Cerebellar nuclear complex (tissue), 1 donor: ENCODE measurements around the gene BTBD16.

Source experiments
- DNase-seq, 2 experiments: peaks; one replicate each; lab custom pipeline; 2025; lab: John Stamatoyannopoulos, UW

Gene BTBD16

GRCh38 chr10:122273966-122274545, 3.0 kb downstream of the BTBD16 start:
- no peak for DNase-seq

- no peak for DNase-seq
These were observed 5.6 kb downstream of the BTBD16 start for GRCh38 chr10:122276611-122277208.

- no peak for DNase-seq
These were observed 6.5 kb downstream of the BTBD16 start for GRCh38 chr10:122277526-122278136.

DNA sequence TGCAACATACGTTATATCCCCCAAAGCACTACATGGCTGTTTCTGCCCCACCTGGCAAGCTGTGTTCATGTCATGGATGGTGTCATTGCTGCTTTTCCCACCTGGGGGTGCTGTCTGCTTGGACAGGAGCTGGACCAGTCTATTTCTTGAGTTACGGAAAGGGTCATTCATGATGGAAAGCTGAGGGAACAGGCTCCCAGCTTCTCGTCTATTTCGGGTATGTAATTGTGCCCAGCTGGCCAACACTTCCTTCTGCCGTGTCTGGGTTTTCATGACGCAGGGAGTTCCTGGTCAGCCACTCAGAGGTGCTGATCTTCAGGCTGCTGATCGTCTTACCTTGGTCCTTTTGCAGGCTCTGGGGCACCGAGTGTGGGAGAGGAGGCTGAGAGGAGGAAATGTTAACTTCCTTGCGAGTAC, 8.6 kb downstream of the BTBD16 start:
- no peak for DNase-seq

DNA sequence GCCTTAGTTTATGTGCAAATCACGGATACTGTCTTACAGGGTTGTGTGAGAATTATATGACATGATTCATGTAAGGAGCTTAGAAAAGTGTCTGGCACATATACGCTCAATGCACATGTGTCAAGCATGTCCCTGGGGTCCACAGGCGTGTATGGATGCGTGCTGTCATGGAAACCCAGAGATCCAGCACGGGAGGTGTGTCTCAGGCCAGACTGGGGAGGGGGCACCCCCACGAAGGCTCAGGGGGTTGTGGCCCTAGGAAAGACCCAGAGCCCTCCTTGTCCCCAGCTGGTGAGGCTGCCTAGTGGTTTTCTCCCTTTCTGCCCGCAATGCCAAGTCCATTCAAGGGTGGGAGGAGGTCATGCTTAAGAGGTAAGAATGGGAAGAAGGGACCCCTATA, 9.1 kb downstream of the BTBD16 start:
- DNase-seq = no peak

DNA sequence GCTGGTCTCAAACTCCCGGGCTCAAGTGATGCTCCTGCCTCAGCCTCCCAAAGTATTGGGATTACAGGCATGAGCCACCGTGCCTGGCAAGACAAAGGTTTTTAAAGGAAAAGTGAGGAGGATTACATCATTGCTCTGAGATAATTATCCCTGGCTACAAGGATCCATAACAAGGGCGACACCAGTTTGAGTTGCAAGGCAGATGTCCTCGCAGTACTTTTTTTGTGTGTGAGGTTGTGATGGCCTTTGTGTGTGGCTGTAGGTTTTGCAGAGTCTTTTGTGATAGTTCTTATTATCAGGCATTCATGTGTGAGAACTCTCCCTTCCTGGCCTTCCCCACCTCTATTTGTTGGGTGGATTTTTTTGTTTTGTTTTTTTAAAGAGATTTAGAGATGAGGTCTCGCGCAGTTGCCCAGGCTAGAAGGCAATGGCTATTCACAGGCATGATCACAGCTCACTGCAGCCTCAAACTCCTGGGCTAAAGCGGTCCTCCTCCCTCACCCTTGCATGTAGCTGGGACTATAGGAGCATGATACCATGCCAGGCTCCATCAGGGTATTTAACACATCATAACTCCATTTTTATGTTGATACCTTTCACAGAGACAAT, 10.0 kb downstream of the BTBD16 start:
- DNase-seq = no peak

GRCh38 chr10:122281751-122282150, 10.7 kb downstream of the BTBD16 start:
- DNase-seq = no peak

GRCh38 chr10:122282253-122282671, 11.2 kb downstream of the BTBD16 start:
- no peak for DNase-seq

- DNase-seq = no peak
These were observed 11.8 kb downstream of the BTBD16 start for GRCh38 chr10:122282909-122283308.

DNA sequence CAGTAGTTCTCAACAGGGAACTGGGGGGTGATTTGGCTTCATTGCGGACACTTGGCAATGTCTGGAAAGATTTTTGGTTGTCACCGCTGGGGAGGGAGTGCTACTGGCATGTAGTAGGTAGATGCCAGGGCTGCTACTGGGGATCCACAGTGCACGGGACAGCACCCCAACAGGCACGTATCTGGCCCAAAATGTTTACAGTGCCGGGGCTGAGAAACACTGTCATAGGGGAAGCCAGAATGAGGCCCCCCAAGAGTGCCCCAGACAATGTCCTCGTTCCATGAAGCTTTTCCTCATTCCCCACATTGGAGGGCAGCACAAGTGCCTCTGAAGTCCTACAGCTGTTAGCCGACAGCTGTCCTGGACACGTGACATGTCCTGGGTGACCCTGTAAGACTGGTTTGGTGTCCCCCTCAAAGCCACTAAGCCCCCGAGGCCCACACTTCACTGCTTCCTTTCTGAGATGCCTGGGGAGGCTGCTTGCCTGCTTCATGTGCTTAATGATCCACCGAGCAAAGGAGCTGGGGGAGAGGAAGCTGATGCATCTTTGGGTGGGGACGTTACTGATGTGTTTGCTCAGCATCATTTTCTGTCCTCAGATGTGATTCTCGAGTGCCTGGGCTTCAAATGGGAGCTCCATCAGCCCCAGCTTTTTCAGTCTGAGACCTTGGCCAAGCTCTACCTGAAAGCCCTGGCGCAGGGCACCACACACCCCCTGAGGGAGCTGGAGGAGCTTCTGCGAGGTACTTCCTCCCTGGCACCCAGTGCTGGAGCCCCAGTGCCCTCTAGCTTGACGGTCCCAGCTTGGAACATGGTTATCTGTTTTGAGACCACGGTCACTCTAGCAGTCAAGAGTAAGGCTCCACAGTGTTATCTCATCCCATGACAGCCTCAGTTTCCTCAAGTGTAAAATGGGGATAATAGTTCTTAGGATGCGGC, 14.7 kb downstream of the BTBD16 start:
- no peak for DNase-seq

DNA sequence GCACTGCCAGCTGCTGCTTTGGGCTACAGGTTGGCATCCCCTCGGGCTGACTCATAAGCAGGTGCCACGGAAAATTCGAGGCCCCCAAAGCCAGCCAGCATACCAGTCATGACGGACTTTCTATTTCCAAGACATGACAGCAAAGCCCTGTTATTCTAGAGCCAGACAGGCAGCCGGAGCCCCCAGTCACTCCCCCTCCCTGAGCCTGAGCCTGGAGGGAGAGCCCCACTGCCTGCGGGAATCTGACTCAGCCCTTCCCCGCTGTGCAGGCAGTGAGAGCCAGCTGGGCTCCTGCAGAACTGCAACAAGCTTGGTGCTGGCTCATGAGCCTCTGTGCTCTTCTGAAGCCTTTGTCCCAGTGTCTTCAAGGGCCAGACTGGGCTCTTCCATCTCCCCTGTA, 15.8 kb downstream of the BTBD16 start:
- DNase-seq = no peak

GRCh38 chr10:122287570-122287969, 16.5 kb downstream of the BTBD16 start:
- no peak for DNase-seq

GRCh38 chr10:122288262-122288661, 17.2 kb downstream of the BTBD16 start:
- no peak for DNase-seq

DNA sequence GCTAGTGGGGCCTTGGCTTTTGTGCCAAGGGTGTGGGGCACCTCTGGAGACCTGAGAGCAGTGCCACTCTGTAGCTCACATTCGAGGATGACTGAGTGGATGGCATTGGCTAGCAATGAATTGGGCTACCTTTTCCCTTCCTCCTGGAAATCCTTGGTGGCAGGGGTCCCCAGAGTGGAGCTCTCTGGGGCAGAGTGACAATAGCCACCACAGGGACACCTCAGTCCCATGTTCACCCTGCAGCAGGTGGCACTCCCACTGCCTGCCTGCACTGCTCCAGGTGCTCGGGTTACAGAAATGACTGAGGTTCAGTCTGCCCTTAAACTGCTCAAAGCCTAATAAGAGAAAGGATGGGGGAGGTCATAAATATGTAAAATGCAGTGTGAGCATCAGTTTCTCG, 17.8 kb downstream of the BTBD16 start:
- DNase-seq = no peak

- DNase-seq = no peak
These were observed 19.2 kb downstream of the BTBD16 start for GRCh38 chr10:122290334-122290733.

DNA sequence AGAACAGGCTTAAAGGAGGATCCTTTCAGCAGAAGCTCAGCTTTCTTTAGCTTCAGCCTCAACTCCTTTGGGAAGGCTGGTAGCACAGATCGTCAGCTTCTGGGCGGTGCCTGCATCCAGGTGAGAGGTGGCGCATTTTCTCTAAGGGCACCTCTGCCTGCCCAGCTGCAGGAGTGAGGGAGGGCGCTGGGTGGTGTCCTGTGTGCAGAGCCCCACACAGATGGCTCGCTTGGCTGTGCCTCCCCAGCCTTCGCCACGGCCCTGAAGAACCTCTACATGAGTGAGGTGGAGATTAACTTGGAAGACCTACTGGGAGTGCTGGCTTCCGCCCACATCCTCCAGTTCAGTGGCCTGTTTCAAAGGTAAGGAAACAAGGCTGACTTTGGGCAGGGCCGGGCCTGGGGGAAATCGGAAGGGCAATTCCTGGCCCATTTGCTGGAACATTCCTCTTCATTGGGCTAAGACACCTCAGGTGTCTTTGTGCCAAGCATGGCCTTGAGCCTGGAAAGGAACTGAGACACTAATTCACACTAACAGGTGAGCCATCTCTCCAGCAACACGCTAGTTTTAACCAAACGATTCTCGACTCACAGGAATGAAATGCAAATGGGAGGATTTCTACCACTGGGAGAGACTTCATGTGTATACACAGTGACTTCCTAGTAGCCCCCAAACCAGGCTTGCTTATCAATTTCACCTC, 19.9 kb downstream of the BTBD16 start:
- no peak for DNase-seq

DNA sequence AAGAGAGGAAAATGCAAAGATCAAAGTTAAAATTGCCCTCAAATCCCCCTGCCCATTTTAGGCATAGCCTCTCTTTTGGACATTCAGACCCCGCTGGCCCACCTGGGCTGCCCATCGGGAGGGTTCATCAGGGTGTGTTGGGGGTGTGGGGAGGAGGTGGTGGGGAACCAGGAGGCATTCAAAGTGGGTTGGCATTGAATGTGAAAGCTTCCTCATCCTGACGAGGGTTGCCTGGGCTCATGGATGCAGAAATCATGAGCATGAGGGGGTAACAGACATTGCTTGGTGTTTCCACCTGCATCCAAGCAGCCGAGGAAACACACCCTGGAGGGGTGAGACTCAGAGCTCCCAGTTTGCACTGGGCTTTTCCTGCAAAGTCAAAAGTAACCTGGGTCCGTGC, 20.6 kb downstream of the BTBD16 start:
- DNase-seq = no peak

GRCh38 chr10:122292376-122292775, 21.3 kb downstream of the BTBD16 start:
- no peak for DNase-seq

DNA sequence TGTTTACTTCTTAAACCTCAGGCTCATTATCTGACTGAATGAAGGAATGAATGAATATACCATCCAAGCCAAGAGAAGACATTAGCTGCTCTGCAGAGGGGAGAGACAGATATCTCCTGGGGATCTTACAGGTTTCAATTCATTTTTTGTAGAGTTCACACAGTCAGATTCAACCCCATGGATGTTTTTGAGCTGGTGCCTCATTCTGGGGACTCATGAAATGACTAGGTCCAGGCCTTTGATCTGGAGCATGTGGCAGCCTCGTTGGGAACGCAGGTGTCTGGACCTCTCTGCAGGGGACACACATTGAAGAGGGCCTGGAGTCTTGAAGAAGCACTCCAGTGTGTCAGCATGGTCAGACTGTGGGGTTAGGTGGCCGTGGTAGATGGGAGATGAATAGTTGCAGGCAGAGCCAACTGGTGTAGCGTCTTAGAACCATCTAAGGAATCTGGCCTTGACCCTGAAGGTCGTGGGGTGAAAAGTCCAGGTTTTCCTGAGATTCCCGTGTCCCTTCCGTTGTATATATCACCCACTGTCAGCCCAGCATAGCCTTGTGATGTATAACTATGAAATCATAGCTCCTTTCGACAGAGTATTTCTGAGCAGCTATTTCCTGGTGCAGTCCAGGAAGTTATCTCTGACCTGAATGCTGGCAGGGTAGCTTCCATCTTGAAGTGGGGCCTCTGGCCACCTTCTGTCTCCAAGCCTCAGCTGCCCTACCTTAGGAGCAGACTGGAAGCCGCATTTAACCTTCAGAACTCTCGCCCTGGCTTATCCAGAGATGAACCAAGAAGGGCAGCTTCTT, 22.3 kb downstream of the BTBD16 start:
- no peak for DNase-seq

GRCh38 chr10:122293961-122294380, 22.9 kb downstream of the BTBD16 start:
- DNase-seq = no peak
